BE2C (cell line): ENCODE data around the gene TYSND1.
A peak's percentile ranks its signal among the peaks of the same experiment; 100 is the strongest.

ENCODE experiments used
- DNase-seq: peaks from one replicate; pipeline ENCODE4 v3.0.0-alpha.2; 2020
- H3K27me3 ChIP-seq: fragments of 250-450 bp; sonication (Bioruptor Pico); 2 replicates; pipeline ENCODE4 v1.5.1; 2020; ENCODE audit warnings: mild to moderate bottlenecking
- H3K36me3 ChIP-seq: fragments of 250-450 bp; sonication (Bioruptor Pico); 2 replicates; pipeline ENCODE4 v1.5.1; 2020; ENCODE audit warnings: mild to moderate bottlenecking
- H3K4me1 ChIP-seq: fragments of 250-450 bp; sonication (Bioruptor Pico); 2 replicates; pipeline ENCODE4 v1.5.1; 2020
- H3K4me3 ChIP-seq: 2 replicates; pipeline ENCODE4 v1.5.1; 2011; ENCODE audit warnings: low read depth, low read length
- H3K9me3 ChIP-seq: fragments of 250-450 bp; sonication (Bioruptor Pico); 2 replicates; pipeline ENCODE4 v1.5.1; 2020
- TF ChIP-seq, protein P1 (sequence below): IDR thresholded peaks from 2 replicates; pipeline ENCODE4 v1.5.1; 2012; ENCODE audit warnings: mild to moderate bottlenecking, low read depth, low read length

The TYSND1 gene

DNA sequence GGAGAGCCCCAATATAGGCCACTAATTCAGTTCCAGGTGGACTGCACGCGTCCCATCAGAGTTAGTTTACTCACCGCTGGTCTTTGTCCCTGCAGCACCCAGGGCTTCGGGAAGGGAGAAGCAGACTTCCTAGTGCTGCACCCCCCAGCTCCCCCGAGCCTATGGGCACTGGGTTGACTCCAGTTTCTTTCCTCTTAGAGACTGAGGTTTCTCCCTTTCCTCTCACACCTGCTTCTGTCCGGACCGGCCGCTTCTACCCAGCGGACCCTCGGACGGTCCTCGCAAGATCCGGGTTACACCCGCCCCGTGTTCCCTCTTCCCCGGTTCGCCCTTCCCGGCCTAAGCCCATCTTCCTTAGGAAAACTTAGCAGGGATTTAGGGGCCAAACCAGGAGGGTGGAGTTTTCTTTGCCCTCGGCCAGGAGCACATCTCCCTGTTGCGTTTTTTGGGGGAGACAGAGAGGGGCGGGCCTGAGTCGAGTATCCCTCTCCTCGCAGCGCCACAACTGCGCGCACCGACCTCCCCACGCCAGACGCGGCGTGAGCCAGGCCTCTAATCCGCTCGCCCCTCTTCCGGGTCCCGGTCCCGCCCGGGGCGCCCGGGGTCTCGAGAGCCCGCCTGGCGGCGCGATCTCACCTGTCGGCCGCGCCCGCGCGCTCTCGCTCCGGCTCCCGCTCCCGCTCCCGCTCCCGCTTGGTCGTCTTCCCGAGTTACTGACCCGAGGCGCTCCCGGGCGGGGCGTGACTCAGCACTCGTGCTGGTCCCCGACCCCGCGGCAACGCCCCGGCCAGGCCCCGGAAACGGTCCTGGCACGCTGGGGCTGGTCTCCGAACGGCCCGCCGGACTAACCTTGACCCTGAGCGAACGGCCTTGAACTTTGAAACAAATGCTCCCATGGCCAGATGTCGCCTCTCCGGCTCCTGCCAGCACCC, 14.1 kb downstream of the TYSND1 start, which contains the start of gene AIFM2:
Gene AIFM2, minus strand, starts transcription at position 728 of the 932 bp plus-strand sequence. CDS start 8,741 bp downstream, outside the sequence.
- Histone ChIP-seq H3K9me3 (no peaks in the 10 kb centered on the region; the same call in 1 of the 2 replicates), H3K36me3 (no peaks in the 10 kb centered on the region), H3K4me1 (no peaks in the 10 kb centered on the region), H3K27me3 (no peaks in the 10 kb centered on the region), H3K4me3 (peak within 1 kb of the TSS; percentile 55)
- DNase-seq = peak; percentile 73
- TF ChIP-seq, protein P1, sequence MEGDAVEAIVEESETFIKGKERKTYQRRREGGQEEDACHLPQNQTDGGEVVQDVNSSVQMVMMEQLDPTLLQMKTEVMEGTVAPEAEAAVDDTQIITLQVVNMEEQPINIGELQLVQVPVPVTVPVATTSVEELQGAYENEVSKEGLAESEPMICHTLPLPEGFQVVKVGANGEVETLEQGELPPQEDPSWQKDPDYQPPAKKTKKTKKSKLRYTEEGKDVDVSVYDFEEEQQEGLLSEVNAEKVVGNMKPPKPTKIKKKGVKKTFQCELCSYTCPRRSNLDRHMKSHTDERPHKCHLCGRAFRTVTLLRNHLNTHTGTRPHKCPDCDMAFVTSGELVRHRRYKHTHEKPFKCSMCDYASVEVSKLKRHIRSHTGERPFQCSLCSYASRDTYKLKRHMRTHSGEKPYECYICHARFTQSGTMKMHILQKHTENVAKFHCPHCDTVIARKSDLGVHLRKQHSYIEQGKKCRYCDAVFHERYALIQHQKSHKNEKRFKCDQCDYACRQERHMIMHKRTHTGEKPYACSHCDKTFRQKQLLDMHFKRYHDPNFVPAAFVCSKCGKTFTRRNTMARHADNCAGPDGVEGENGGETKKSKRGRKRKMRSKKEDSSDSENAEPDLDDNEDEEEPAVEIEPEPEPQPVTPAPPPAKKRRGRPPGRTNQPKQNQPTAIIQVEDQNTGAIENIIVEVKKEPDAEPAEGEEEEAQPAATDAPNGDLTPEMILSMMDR = no peak

- H3K9me3 ChIP-seq = no peaks in the 10 kb centered on the region; the same call in 1 of the 2 replicates
- H3K27me3 ChIP-seq = no peaks in the 10 kb centered on the region
- H3K4me3 ChIP-seq = no peak overlapping the region; the same call in 1 of the 2 replicates
- no peaks in the 10 kb centered on the region for H3K36me3 ChIP-seq
- H3K4me1 ChIP-seq = no peaks in the 10 kb centered on the region
- TF ChIP-seq, protein P1 = no peak
- no peak for DNase-seq
Observed at GRCh38 chr10:70131560-70131937, 15.0 kb downstream of the TYSND1 start.

GRCh38 chr10:70130878-70131559, 15.5 kb downstream of the TYSND1 start:
- DNase-seq = no peak
- Histone ChIP-seq H3K27me3 (no peaks in the 10 kb centered on the region), H3K4me1 (no peaks in the 10 kb centered on the region), H3K9me3 (no peaks in the 10 kb centered on the region; the same call in 1 of the 2 replicates), H3K4me3 (no peak overlapping the region), H3K36me3 (no peaks in the 10 kb centered on the region)
- TF ChIP-seq, protein P1 = no peak

GRCh38 chr10:70126700-70127395, 19.7 kb downstream of the TYSND1 start:
- Histone ChIP-seq H3K4me1 (no peaks in the 10 kb centered on the region), H3K4me3 (no peak overlapping the region), H3K27me3 (no peaks in the 10 kb centered on the region), H3K9me3 (no peaks in the 10 kb centered on the region), H3K36me3 (no peaks in the 10 kb centered on the region)
- DNase-seq = no peak
- TF ChIP-seq, protein P1 = no peak

DNA sequence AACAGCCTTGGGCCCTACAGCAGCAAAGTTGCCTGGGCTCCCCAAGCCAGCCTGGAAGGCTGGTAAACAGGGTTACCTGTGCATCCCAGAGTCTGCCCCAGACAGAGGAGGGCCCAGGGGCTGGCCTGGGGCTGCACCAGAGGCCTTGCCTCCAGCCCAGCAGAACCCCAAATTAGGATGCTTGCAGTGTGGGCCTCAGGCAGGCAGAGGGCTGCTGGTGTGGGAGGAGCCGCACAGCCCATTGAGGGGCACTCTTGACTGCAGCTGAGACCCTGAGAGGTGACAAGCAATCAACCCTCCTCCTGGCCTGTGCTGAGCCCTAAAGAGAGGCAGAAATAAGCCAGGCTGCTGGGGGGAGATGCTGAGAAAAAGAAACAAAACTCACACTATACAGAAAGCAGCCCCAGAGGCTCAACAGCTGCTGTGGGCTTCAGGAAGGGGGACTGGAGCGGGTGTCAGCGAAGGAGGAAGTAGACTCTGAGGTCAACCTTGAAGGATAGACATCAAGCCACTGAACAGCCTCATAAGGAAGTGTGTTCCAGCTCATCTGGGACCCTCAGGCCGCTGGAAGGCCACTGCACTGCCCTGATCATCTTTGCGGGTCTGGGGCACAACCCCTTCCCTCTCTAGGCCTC, 20.5 kb downstream of the TYSND1 start:
- TF ChIP-seq, protein P1 = no peak
- no peaks in the 10 kb centered on the region for H3K36me3 ChIP-seq
- H3K27me3 ChIP-seq = no peaks in the 10 kb centered on the region
- no peak overlapping the region for H3K4me3 ChIP-seq
- no peaks in the 10 kb centered on the region for H3K4me1 ChIP-seq
- DNase-seq = no peak
- H3K9me3 ChIP-seq = no peaks in the 10 kb centered on the region
